ENCODE measurements around the gene C5orf15.
A peak's percentile ranks its signal among the peaks of the same experiment; 100 is the strongest.
"Not testable (repeated sequence)": the region's sequence is repeated elsewhere in the genome, so short reads cannot be mapped to it uniquely, and the experiment has no call there.

C5orf15 gene

DNA sequence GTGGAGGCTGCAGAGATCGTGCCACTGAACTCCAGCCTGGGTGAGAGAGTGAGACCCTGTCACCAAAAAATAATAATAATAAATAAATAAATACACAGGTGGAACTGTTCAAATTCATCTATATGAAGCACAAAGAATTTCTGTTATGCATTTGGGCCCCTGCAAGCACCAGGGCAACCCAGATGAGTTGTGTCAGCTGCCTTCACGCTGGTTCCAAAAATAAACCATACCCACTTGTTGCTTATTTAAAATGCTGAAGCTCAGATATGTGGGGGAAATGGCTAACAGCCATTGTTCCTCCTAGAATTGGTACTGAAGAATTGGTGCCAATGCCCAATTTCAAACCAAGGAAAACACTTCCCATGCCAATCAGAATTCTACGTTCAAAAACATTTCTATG is 10.5 kb upstream of the C5orf15 start:
- H3K4me1 ChIP-seq (ENCODE audit: control insufficient read depth, insufficient read depth, low read length), result no peaks in the 10 kb centered on the region
- peaks cover 9% of the 10 kb centered on the region for H3K36me3 ChIP-seq (ENCODE audit: control insufficient read depth, insufficient read depth, low read length)
- no peaks in the 10 kb centered on the region for H3K27me3 ChIP-seq (ENCODE audit: control insufficient read depth, insufficient read depth, low read length, poor library complexity, severe bottlenecking)
- H3K27ac ChIP-seq (ENCODE audit: insufficient read depth, low read depth, low read length, poor library complexity, severe bottlenecking), result no peak overlapping the region
- H3K4me3 ChIP-seq (ENCODE audit: insufficient read depth, low read depth, low read length), result no peak overlapping the region
- 100% methylated on average over 1 to 2 of the region's 3 CpGs for WGBS, 2 experiments
- H3K9me3 ChIP-seq (ENCODE audit: control insufficient read depth, low read length), result no peaks in the 10 kb centered on the region

DNA sequence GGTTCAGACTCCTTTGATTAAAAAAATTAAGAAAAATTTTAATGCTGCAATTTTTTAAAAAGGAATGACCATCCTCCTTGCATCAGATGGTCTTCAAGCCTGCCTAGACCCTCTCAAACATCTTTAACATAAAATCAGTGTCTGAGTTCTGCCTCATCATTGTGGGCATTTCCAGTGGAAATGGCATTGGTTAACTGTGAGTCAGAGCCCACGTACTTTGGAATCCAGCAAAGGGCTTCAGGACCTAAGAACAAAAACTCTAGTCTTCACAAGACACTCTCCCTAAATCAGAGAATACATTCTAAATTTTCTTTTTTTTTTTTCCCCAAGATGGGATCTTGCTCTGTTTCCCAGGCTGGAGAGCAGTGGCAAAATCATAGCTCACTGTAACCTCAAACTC is 9.4 kb upstream of the C5orf15 start:
- peaks cover 14% of the 10 kb centered on the region for H3K36me3 ChIP-seq (ENCODE audit: control insufficient read depth, insufficient read depth, low read length)
- WGBS, 2 experiments, result 94 to 96% methylated on average over 1 of the region's 1 CpG
- H3K4me1 ChIP-seq (ENCODE audit: control insufficient read depth, insufficient read depth, low read length), result no peaks in the 10 kb centered on the region
- H3K27me3 ChIP-seq (ENCODE audit: control insufficient read depth, insufficient read depth, low read length, poor library complexity, severe bottlenecking), result no peaks in the 10 kb centered on the region
- H3K9me3 ChIP-seq (ENCODE audit: control insufficient read depth, low read length), result no peaks in the 10 kb centered on the region
- H3K27ac ChIP-seq (ENCODE audit: insufficient read depth, low read depth, low read length, poor library complexity, severe bottlenecking), result no peak overlapping the region
- no peak overlapping the region for H3K4me3 ChIP-seq (ENCODE audit: insufficient read depth, low read depth, low read length)

DNA sequence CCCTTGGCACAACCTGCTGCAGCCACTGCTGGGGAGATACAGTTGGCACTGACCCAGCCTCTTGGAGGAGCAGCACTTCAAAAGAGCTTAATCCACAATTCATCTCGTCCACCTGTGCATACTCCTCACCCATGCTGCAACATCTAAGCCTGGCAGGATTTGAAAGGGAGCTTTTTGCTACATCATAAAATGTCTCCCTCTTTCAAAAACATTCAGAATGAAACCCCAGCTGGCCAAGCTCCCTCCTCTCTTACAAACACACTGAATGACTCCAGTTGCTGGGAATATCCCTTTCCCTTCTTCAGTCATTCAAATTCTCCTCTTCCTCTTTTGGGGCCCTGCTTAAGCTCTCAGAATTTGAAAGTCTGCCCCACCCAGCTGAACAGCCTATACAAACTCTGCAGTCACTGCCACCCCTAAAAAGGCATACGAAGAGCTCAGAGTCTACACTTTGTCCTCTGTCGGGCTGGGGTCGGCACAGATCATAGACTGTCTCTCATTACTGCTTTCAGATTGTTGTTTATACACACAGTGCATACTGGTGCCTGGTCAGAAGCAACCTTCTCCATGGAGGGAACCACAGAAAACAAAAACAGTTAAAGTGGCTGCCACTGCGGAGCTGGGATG is 8.8 kb upstream of the C5orf15 start:
- Histone ChIP-seq H3K4me1 (ENCODE audit: control insufficient read depth, insufficient read depth, low read length) (no peaks in the 10 kb centered on the region), H3K9me3 (ENCODE audit: control insufficient read depth, low read length) (no peaks in the 10 kb centered on the region), H3K27ac (ENCODE audit: insufficient read depth, low read depth, low read length, poor library complexity, severe bottlenecking) (no peak overlapping the region), H3K36me3 (ENCODE audit: control insufficient read depth, insufficient read depth, low read length) (peaks cover 14% of the 10 kb centered on the region), H3K4me3 (ENCODE audit: insufficient read depth, low read depth, low read length) (no peak overlapping the region), H3K27me3 (ENCODE audit: control insufficient read depth, insufficient read depth, low read length, poor library complexity, severe bottlenecking) (no peaks in the 10 kb centered on the region)
- WGBS, 2 experiments, result 85 to 90% methylated on average over 5 of the region's 5 CpGs

DNA sequence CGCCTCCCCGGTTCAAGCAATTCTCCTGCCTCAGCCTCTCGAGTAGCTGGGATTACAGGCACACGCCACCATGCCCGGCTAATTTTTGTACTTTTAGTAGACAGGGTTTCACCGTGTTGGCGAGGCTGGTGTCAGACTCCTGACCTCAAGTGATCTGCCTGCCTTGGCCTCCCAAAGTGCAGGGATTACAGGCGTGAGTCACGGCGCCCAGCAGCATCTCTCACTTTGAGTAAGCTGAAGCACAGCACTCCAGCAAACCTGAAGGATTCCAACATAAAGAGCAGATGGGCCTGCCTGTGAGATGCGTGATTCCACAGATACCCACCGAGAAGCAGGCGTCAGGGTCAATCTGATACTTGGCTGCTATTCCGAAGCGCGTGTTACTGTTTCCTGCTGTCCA is 7.1 kb upstream of the C5orf15 start:
- 95 to 96% methylated on average over 16 of the region's 16 CpGs for WGBS, 2 experiments
- not testable (repeated sequence) for H3K9me3 ChIP-seq (ENCODE audit: control insufficient read depth, low read length); H3K4me1 ChIP-seq (ENCODE audit: control insufficient read depth, insufficient read depth, low read length); H3K27ac ChIP-seq (ENCODE audit: insufficient read depth, low read depth, low read length, poor library complexity, severe bottlenecking); H3K27me3 ChIP-seq (ENCODE audit: control insufficient read depth, insufficient read depth, low read length, poor library complexity, severe bottlenecking); H3K4me3 ChIP-seq (ENCODE audit: insufficient read depth, low read depth, low read length)
- H3K36me3 ChIP-seq (ENCODE audit: control insufficient read depth, insufficient read depth, low read length), result peaks cover 14% of the 10 kb centered on the region

DNA sequence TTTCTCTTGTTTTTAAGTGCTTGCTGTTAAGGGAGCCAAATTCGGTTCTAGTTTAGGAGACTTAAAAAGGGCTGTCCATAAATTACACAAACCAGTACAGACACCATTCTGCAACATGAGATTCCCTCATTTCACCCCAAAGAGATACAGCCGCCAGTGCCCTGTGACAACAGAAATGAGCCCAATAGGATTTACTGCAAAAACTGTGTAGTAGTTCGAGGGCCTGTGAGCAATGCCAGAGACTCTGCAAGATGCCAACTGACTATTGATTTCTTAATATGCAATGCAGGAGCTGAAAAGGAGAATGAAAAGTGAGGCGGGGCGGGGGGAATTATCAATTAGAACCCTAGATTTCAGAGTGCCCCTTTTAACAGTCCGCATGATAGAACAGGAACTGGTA is 5.7 kb upstream of the C5orf15 start:
- WGBS, 2 experiments, result 94% methylated on average over 6 of the region's 6 CpGs
- Histone ChIP-seq H3K27me3 (ENCODE audit: control insufficient read depth, insufficient read depth, low read length, poor library complexity, severe bottlenecking) (no peaks in the 10 kb centered on the region), H3K27ac (ENCODE audit: insufficient read depth, low read depth, low read length, poor library complexity, severe bottlenecking) (no peak overlapping the region), H3K4me3 (ENCODE audit: insufficient read depth, low read depth, low read length) (no peak overlapping the region), H3K9me3 (ENCODE audit: control insufficient read depth, low read length) (no peaks in the 10 kb centered on the region), H3K4me1 (ENCODE audit: control insufficient read depth, insufficient read depth, low read length) (no peaks in the 10 kb centered on the region), H3K36me3 (ENCODE audit: control insufficient read depth, insufficient read depth, low read length) (peaks cover 14% of the 10 kb centered on the region)

DNA sequence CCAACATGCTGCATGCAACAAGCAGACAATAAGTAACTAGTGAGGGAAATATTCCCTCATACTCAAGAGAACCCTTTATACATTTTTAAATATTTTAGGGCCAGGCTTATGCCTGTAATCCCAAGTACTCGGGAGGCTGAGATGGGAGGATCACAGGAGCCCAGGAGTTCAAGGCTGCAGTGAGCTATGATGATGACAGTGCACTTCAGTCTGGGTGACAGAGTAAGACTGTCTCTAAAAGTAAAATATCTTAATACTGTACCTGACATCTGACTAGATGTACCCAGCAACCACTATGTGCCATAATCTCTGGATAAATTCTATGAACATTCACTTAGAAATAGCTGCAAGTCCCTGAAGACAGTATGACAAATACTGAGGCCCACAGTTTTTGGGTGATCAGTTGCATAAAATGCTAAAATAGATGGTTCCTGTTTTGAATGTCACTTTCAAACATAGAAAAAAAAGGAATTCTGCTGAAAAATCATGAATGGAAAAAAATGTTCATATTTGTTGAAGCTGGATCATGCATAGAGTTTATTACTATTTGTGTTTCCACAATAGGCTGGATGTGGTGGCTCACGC is 2.0 kb upstream of the C5orf15 start:
- 94% methylated on average over 2 of the region's 2 CpGs for WGBS, 2 experiments

DNA sequence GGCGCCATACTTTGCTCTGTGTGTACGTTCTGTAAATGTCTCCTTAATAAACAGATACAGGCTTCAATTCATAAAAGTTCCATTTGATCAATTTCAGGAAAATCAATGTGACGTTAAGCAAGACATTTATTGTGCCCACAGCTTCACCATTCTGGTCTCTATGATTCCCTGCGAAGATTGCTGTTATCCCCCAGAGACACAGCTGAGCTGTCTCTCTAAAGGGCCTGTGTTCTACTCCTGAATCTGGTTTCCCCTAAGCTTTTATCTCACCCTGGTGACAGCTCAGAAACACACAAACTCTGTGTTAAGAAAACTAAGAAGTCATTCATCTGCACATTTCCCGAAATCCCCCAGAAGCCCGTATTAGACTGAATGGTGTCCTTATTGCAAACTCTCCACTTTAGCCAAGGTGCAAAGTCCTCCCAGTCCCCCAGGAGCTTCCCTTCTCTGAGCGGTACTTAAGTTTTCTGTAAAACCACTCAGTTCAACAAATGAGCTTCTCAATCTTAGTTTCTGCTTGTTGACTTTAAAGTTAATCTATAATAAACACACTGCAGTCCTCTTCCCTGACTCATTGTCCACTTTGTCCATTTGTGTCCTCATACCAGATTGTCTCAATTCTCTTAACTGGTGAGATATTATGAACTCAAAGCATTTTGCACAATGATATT is 1.4 kb upstream of the C5orf15 start:
- H3K36me3 ChIP-seq (ENCODE audit: control insufficient read depth, insufficient read depth, low read length), result peaks cover 5% of the 10 kb centered on the region
- H3K9me3 ChIP-seq (ENCODE audit: control insufficient read depth, low read length), result no peaks in the 10 kb centered on the region
- 95% methylated on average over 7 of the region's 7 CpGs for WGBS, 2 experiments
- H3K27ac ChIP-seq (ENCODE audit: insufficient read depth, low read depth, low read length, poor library complexity, severe bottlenecking), result no peak overlapping the region
- peaks cover 7% of the 10 kb centered on the region for H3K4me1 ChIP-seq (ENCODE audit: control insufficient read depth, insufficient read depth, low read length)
- H3K27me3 ChIP-seq (ENCODE audit: control insufficient read depth, insufficient read depth, low read length, poor library complexity, severe bottlenecking), result no peaks in the 10 kb centered on the region
- H3K4me3 ChIP-seq (ENCODE audit: insufficient read depth, low read depth, low read length), result no peak overlapping the region

More for the DNA sequence above, 2.0 kb upstream of the C5orf15 start:
- no peaks in the 10 kb centered on the region for H3K27me3 ChIP-seq (ENCODE audit: control insufficient read depth, insufficient read depth, low read length, poor library complexity, severe bottlenecking)
- H3K4me1 ChIP-seq (ENCODE audit: control insufficient read depth, insufficient read depth, low read length), result peaks cover 7% of the 10 kb centered on the region
- peaks cover 5% of the 10 kb centered on the region for H3K36me3 ChIP-seq (ENCODE audit: control insufficient read depth, insufficient read depth, low read length)
- no peak overlapping the region for H3K27ac ChIP-seq (ENCODE audit: insufficient read depth, low read depth, low read length, poor library complexity, severe bottlenecking)
- H3K4me3 ChIP-seq (ENCODE audit: insufficient read depth, low read depth, low read length), result no peak overlapping the region
- H3K9me3 ChIP-seq (ENCODE audit: control insufficient read depth, low read length), result no peaks in the 10 kb centered on the region

DNA sequence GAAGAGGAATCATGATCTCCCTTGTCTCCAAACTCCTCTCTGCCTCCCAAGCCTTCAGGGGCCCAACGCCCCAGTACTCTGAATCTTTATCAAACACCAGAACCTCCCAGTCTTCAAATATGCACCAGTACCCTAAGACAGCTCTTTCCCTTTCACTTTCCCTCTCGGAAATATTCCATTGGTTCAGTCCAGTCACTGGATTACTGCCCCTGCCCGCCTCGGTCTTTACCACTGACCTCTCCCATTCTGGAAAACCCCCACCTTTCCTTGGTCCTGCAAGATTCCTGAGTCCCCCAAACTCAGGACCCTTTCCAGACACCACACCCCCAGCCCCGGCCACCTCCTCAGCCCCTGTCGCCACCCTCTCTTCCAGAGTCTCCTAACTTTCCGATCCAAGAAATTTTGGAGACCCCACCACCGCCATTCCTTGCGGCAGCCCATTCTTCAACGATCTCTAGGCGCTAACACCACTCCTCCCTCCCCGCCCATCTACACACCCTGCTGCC is 674 bp downstream of the C5orf15 start:
- H3K4me1 ChIP-seq (ENCODE audit: control insufficient read depth, insufficient read depth, low read length), result peaks cover 7% of the 10 kb centered on the region
- no peaks in the 10 kb centered on the region for H3K9me3 ChIP-seq (ENCODE audit: control insufficient read depth, low read length)
- no peaks in the 10 kb centered on the region for H3K27me3 ChIP-seq (ENCODE audit: control insufficient read depth, insufficient read depth, low read length, poor library complexity, severe bottlenecking)
- WGBS, 2 experiments, result 8 to 9% methylated on average over 12 of the region's 12 CpGs
- peak overlapping the region; percentile 75 for H3K27ac ChIP-seq (ENCODE audit: insufficient read depth, low read depth, low read length, poor library complexity, severe bottlenecking)
- peak overlapping the region; percentile 87 for H3K4me3 ChIP-seq (ENCODE audit: insufficient read depth, low read depth, low read length)
- no peaks in the 10 kb centered on the region for H3K36me3 ChIP-seq (ENCODE audit: control insufficient read depth, insufficient read depth, low read length)

DNA sequence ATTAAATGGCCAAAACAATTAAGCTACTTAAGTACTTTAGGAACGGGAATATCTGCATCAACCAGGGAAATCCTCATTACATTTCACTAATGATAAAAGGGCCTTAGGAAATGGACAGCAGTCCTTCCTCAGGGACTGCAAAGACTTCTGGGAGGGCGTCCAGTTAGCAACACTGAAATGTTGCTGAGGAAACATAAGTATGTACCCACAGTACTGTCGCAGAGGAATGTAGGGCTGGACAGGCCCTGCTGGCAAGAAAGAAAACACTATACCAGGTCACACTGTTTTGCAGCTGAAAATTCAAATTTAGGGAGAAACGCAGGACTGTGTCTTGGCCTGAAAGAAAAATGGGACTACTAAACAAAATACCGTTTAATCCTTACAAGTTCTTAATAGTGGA is 1.3 kb downstream of the C5orf15 start:
- H3K36me3 ChIP-seq (ENCODE audit: control insufficient read depth, insufficient read depth, low read length), result no peaks in the 10 kb centered on the region

DNA sequence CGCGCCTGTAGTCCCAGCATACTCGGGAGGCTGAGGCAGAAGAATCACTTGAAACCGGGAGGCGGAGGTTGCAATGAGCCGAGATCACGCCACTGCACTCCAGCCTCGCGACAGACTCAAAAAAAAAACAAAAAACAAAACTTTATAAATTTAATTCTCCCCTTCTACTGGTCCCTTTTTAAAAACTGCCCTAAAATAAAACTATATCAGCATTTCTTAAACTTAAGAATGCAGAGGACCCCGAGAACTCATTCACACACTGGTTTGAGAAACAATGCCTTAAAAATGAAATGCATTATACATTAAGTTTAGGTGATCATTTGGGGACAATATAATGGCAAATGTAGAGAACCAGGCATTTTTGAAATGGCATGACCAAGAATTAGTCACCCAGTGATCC is 2.3 kb downstream of the C5orf15 start:
- 91 to 93% methylated on average over 9 to 10 of the region's 10 CpGs for WGBS, 2 experiments
- H3K4me3 ChIP-seq (ENCODE audit: insufficient read depth, low read depth, low read length), result no peak overlapping the region
- H3K27me3 ChIP-seq (ENCODE audit: control insufficient read depth, insufficient read depth, low read length, poor library complexity, severe bottlenecking), result no peaks in the 10 kb centered on the region
- H3K9me3 ChIP-seq (ENCODE audit: control insufficient read depth, low read length), result no peaks in the 10 kb centered on the region
- no peak overlapping the region for H3K27ac ChIP-seq (ENCODE audit: insufficient read depth, low read depth, low read length, poor library complexity, severe bottlenecking)
- H3K4me1 ChIP-seq (ENCODE audit: control insufficient read depth, insufficient read depth, low read length), result peaks cover 7% of the 10 kb centered on the region
- no peaks in the 10 kb centered on the region for H3K36me3 ChIP-seq (ENCODE audit: control insufficient read depth, insufficient read depth, low read length)

More for the DNA sequence above, 1.3 kb downstream of the C5orf15 start:
- Histone ChIP-seq H3K27ac (ENCODE audit: insufficient read depth, low read depth, low read length, poor library complexity, severe bottlenecking) (no peak overlapping the region), H3K4me3 (ENCODE audit: insufficient read depth, low read depth, low read length) (peak overlapping the region; percentile 87), H3K9me3 (ENCODE audit: control insufficient read depth, low read length) (no peaks in the 10 kb centered on the region), H3K27me3 (ENCODE audit: control insufficient read depth, insufficient read depth, low read length, poor library complexity, severe bottlenecking) (no peaks in the 10 kb centered on the region), H3K4me1 (ENCODE audit: control insufficient read depth, insufficient read depth, low read length) (peaks cover 7% of the 10 kb centered on the region)
- 90 to 98% methylated on average over 5 of the region's 5 CpGs for WGBS, 2 experiments

Data from ectodermal cell (in vitro differentiated cells).